ENCODE data around the gene HOTAIR.

HOTAIR gene

GRCh38 chr12:53985692-53985993 is 10.9 kb upstream of the HOTAIR start:
- no peak for DNase-seq

GRCh38 chr12:53984901-53985691 is 10.3 kb upstream of the HOTAIR start, which contains the start of gene HOXC10:
Gene HOXC10 (plus strand): TSS chr12:53985146. CDS start chr12:53985260, 114 bp downstream.
- DNase-seq, result peak; percentile 66

DNA sequence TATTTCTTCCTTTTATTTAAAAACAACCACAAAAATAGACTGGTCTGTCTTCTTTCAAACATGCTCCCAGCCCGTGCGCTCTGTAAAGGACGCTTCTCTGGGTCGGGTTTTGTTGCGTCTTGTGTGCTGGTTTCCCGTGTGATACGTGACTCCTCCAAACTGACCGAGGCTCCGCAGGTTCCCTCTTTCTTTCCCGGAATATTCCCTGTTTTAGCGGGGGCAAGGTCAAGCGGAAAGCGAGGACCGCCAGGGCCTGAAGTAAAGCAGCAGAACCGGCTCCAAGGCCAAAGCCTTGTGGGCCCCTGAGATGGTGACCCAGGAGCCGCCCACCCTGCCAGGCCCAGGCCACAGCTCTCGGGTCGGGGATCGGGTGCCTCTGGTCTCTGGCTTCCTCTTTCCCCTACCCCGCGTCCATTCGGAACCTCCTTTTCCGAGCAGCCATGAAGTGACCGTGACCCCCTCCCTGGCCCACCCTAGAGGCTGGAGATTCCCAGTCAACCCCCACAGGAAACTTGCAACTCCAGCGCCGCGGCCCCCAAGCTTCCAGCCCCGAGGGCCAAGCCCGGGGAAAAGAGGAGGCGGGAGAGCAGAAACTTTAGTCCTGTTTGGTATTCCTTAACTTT is 9.3 kb upstream of the HOTAIR start:
- DNase-seq, result no peak

DNA sequence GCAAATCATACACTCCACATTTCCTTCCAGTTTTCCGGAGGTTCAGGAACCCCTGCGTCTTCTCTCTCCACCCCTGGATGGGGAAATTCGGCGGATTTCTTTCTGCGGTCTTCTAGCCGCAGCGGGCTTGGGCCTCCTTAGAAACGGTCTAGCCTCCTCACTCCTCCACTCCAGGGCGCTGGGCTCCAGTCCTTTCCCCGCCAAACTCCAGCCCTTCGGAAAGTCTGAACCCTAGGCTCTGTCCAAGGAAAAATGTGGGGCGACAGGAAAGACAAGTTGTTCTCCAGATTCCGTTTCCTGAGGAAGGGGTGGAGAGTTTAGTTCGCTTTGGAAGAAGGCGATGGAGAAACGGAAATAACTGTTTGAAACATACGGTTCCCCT is 8.8 kb upstream of the HOTAIR start:
- no peak for DNase-seq

DNA sequence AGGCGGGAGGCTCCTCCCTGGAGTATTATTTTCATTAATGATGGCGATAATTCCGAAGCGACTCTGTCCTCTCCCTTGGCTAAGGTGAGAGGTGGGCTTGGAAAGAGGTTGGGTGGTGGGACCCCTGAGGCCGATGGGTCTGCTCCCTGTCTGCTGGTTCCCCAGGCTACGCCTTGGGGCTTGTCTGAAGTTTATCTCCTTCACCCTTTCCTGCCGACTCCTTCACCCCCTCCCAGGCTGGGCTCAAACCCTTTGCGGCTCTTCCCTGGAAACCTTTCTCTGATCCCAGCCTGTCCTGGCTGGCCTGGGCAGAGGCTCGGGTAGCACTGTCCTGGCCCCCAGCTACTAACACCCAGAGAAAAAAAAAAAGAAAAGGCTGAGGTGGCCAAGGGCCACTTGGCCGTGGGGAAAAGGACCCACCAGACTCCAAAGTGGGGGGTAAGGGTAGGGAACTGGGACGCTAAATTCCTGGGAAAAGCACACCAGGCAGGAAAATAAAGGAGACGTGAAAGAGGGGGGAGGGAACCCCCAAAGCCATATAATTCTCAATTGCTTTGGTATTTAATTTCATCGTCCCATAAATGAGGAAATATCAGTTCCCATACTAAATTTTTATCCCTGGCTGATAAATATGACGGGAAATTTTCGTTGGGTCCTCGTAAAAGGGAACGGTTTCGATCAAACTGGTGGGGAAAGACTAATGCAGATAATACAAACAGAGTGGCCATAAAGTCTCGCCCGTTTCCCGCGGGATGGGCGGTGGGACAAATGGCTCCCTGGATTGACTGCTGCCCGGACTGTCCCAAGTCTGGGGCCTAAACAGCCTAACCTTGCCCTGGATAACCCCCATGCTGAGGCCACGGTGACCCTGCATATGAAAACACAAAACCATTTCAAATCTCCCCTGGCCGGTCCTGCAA is 8.2 kb upstream of the HOTAIR start:
- no peak for DNase-seq

GRCh38 chr12:53981634-53982565 is 7.1 kb upstream of the HOTAIR start:
- DNase-seq, result no peak

DNA sequence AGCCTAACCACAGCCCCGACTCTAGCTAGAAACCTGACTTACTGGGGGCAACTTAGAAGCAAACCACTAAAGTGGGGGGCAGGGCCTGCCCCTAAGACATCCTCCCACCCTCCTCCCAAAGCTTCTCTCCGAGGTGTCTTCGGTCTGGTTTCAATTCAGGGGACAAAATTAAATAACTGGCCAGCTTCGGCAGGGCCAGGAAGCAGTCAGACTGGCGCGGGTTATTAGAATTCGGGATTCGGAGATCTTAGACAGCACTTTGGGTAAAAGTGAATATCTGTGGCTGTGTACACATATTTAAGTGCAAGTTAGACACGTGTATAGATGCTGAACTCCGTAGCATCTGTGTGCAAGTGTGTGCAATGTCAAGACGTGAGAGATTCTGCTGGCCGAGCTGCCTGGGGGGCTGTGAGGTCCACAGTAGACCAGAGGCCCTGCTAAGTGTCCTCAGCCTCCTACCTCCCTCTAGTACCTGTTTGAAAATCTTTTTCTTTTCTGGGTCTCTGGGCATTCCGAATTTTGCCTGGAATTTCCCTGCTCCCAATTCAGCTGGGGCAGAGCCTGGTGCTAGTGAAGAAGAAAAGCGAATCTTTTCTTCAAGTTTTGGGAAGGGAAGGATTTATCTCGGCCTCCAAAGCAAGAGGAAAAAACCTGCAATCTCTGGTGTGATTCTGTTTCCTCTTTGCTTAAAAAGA is 6.2 kb upstream of the HOTAIR start:
- no peak for DNase-seq

DNA sequence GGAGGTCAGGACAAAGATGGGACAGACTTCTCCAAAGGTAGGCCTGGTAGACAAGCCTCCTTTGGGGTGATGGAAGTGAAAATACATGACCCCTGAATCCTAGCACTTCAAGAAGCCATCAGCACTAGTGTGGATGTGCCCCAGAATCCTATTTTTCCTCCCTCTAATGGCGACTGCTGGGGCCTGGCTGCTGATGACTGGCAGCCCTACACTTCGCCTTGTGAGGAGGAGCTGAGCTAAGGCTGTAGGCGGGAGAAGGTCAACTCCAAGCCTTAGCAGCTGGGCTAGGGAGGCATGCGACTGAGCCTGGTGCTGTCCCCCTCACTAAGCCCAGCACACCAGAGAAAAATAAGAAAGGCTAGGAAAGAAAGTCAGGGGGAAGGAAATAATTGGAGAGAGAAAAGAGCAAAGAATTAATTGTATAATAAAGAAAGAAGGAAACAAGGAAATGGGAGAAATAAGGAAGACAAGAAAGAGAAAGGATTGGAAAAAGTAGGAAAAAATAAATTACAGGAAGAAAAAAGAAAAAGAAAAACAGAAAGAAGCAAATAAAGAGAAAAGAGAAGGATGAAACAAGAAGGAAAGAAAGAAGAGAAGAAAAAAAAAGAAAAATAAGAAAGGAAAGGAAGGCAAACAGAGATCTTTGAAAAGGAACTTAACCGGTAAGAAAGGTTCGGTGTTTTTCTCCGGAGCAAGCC is 5.5 kb upstream of the HOTAIR start:
- no peak for DNase-seq

DNA sequence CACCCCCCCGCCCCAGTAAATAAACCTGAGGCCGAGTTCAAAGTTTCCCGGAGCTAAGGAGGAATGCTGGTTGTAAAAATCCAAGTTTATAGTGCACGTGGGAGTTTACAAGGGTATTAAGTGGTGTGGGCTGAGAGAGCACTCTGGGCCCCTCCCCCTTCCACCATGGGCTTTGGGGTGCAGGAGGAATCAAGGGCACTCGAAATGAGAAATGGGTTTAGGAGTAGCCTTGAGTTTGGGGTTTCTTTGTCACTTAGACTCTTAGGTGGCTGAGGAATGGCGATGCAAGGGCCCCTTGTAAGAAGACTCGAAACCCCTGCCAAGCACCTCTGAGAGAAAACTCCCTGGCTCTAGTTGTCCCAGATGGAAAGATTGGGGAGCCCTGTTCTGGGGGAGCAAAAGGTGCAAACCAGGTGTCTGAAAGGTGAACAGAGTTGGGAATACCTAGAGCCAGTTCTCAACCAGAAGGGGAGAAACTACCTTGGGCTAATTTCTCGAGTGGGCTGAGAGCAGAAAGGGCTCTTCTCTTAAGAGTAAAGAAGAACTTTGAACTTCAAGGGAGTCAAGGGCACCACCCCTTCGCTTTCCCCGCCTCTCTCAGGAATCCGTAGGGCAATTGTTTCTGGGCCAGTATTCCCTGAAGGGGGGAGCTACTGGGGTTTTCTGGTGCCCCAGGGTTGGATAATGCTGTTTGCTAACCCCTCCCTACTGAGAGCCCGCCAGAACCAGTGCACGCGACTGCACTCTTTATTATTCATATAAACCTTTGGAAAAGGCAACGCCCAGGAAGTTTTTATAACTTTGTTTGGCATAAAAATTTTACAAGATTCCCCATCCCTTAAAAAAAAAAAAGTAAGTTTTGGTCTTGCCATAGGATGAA is 4.0 kb upstream of the HOTAIR start:
- DNase-seq, result no peak

DNA sequence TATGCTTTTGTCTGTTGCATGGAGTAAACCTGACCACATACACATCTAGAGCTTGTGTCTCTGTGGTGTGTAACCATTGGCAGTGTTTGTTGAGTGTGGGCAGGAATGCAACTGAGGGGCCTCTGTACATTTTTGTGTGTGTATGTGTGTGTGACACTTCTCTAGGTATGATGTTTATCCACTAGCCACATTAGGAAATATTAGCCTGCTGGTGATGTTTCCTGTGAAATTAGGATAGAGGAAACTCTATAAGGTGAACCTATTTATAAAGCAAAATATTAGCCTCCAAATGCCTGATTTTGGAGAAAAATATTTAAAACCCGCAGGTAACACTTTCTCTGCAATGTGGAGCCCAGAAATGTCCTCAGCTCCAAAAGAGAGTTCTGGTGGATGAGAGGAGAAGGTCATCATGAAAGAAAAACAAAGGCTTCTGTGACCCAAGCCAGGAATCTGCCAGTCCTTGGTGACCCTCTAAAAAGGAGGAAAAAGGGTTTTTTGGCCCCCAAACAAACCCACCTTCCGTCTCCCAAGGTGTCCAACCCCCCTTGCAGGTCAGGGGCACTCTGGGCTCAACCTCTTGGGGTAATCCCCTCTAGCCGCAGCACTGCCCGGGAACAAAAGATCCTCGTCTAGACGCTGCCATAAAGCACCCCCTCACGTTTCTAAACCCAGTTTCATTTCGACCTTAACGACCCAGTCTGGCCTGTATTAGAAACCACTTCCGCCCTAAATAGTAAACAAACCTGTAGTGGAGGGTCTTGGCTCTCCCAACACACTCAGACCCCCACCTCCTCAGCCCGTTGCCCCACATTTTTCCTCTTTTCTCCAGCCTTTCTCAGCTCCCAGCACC is 3.1 kb upstream of the HOTAIR start:
- no peak for DNase-seq

- no peak for DNase-seq
Observed at GRCh38 chr12:53976823-53977595, 2.3 kb upstream of the HOTAIR start.

GRCh38 chr12:53976172-53976822 is 1.5 kb upstream of the HOTAIR start:
- no peak for DNase-seq

DNA sequence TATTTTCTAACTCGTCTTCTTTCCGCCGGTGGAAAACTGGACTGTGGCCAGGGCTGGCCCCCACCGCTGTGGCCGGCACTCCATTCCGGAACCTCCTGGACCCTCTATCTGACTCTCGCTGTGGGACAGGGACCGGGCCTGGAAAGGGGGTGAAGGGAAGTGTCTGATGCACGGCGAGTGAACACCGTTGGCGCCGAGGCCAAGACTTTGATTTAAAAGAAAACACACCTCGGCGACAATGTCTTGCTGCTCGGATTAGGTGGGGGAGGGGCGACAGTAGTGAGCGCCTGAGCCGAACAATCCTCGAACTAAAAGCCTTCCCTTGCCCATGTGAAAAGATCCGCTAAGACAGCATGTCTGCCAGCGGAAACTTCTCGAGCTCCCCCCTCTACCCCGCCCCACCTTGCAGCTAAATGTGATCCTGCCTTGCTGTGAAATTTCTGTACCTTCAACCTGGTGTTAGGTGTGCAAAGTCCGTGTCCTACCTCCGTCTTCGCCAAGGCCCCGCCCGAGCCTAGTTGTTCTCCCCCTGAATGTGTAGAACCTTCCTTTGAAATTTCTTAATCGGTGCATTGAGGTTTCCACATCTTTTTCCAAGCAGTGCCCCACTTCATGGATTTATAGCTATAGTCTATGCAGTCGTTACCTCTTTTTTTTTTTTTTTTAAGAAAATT is 862 bp upstream of the HOTAIR start:
- DNase-seq, result no peak

- DNase-seq, result no peak
Observed at GRCh38 chr12:53975064-53975471, 314 bp upstream of the HOTAIR start.

GRCh38 chr12:53973236-53974042 is 1.3 kb downstream of the HOTAIR start:
- DNase-seq, result no peak

- no peak for DNase-seq
Observed at GRCh38 chr12:53972722-53973235, 2.0 kb downstream of the HOTAIR start, which contains the start of gene HOXC11. Gene HOXC11 (plus strand): TSS chr12:53973126. CDS start chr12:53973242, 116 bp downstream.

Data from stimulated activated naive CD4-positive, alpha-beta T cell treated with Interleukin-2 at 50 U/mL for 16 hours (primary cell).